Activated CD8-positive, alpha-beta memory T cell treated with anti-CD3 and anti-CD28 coated beads for 1 hour (primary cell): Measurements from ENCODE around the gene CDHR2.
"Not testable (repeated sequence)": the region's sequence is repeated elsewhere in the genome, so short reads cannot be mapped to it uniquely, and the experiment has no call there.

Experiments
- DNase-seq, 2 donors: peaks; one replicate each; pipeline ENCODE4 v3.0.0-alpha.2; 2020; ENCODE audit warnings: low read depth in 1 of 2; ENCODE audit errors: extremely low read depth in 1 of 2

CDHR2 gene

DNA sequence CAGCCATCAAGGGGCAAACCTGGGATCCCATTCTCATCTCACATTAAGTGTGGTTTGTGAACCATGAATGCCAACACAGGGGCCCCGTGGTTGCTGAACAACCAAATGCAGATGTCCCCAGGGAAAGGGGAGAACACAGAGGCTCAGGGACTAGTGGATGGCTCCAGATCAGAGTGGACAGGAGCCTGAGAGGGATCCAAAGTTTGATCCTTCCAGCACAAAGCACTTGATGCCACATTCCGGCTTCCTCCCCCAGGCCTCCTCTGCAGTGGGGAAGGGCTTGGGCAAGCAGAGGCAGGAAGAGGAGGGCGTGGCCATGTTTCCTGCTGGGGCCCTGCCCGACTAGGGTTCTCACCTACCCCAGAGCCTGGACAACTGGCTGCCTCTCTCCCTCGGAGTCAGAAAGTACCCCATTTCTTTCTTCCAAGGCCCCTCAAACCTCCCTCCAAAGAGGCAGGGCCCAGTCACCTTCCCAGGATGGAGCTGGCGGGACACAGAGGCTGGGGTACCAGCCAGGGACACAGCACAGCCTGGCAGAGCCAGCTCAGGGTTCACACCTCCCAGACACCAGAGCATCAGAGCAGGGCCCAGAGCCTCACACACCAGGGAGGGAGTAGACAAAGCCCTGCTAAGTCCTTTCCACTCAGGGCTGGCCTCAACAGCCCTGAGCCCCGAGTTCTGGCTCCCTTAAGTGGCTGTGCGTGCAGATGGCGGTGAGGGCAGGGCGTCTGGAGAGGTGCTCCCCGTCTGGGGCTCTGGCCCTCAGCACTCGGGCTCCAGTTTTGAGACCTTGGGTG, 7.6 kb upstream of the CDHR2 start:
- DNase-seq = peak in 1 of 2 donors; percentile 49

DNA sequence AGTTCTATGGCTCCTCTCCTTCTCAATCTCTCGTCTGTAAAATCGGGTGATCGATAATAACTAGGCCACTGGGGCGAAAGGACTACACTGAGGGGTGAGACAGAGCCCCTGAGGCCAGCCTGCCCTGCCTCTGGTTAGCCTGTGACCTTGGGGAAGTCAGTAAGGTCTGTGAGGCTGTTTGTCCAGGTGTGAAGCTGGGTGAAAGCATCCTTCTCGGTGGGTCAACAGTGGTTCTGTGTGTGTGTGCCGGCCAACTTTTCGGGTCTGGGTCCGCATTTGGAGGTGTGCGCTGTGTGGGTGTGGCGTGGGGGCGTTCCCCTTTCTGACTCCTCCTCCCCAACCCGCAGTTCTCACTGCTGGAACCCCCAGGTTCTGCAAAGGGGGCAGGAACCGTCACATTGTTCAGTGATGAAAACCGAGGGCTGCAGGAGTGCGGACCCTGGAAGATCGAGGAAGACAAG, 7.0 kb upstream of the CDHR2 start:
- peak in 1 of 2 donors; percentile 40 for DNase-seq

DNA sequence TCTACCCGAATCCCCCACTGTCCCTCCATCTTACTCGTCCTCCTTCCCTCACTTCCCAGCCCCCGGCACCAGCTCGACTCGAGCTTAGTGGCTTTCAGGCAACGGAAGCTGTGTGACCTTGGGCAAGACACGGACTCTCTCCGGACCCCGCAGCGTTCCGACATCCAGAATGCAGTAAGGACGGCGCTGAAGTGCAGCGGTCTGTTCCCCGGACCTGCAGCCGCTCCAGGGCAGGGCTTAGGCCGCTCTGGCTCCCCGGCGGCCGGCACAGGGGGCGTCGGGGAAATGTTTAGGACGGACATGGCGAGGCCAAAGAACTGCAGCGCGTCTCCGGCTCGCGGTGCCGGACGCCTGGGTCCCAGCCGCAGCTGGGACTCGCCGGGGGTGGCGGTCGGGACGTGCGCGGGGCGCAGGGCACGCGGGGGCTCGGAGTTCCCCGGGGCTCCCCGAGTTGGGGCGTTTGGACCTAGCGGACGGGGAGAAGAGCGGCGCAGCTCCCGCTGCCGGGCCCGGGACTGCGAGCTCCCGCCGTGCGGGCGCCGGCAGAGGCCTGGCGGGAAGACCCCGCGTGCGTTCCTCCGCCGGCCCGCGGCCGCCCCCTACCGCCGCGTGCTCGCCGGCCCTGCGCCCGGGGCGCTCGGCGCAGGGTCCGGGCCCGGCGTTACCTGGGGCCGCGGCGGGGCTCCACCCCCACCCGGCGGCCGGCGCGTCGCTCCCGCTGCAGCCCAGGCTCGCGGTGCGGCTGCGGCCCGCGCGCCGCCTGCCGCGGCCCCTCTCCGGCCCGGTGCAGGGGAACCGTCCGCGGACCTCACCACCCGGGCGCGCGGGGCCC, 6.3 kb upstream of the CDHR2 start:
- DNase-seq = no peak

DNA sequence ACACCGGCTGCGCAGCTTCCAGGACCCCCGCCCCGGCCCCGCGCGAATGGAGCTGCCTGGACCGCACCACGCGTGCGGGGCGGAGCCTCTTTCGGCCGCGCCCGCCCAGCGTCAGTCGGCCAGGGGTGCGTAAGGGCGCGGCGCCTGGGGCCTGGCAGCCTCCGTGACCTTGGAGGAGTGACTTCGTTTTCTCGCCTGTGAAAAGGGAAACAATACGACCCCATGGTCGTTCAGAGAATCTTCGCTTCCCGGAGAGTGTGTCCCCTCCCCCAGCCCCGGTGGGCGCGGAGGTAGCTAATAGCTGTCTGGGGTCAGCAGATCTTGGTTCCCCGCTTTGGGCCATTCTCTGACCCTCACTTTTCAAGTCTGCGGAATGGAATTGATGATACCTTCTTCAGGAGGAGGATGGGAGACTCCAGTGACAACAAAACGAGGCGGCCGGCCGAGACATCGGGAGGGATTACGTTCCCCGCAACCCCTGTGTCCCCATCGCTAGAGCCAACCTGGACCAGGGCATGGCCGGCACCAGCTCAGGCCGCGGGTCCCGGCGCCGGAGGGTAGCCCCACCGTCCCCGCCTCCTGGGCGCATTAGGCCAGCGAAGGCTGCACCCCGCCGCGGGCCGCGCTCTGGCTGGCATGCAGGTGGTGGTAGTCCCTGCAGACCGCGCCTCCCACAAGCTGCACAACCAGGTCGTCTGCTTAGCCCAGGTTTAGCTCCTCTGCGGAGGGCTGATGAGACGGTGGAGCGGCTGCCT, 5.5 kb upstream of the CDHR2 start:
- peak in 1 of 2 donors; percentile 52 for DNase-seq

DNA sequence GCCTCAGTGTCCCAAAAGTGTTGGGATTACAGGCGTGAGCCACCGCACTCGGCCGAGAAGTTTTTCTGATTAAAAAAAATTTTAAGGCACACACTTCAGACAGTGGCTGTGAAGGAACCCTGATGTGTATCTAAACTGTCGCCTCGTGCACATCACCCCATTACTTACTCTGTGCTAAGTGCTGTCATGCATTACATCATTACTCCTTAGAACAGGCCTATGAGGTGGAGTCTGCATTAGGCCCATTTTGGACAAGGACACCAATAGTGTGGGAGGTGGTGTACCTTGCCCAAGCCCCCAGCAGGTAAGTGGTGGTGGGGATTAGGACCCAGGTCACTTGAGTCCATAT, 3.8 kb upstream of the CDHR2 start:
- no peak for DNase-seq

DNA sequence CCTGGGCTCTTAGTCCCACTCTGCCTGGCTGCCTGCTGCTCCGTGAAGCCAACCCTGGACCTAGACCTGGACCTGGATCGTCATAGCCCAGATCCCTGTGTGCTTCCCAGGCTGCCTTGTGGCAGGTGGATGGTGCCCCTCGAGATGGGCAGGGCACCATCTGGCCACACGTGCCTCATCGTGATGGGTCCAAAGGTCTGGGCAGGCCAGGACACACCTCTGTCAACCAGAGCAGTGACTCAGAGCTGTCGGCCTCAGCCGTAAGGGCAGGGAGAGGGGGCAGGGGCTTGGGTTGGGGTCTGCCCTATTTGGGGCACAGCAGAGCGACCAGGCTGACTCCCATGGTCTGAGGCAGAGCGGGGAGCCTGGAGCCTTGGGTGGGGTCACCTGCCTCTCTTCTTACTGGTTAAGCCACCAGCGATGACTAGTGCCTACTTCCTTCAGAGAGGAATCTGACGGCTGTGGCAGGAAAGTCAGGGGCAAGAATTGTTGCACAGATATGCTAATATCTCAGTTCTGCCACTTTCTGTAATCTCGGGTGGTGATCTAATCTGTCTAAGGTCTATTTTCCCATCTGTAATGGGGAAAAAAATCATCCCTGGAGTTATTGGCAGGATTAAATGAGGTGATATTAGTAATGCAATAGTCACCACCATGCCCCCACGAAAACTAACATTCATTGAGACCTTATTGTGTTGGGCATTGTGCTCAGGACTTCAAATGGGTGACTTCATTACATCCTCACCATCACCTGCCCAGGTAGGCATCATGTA, 3.2 kb upstream of the CDHR2 start:
- DNase-seq = no peak

DNA sequence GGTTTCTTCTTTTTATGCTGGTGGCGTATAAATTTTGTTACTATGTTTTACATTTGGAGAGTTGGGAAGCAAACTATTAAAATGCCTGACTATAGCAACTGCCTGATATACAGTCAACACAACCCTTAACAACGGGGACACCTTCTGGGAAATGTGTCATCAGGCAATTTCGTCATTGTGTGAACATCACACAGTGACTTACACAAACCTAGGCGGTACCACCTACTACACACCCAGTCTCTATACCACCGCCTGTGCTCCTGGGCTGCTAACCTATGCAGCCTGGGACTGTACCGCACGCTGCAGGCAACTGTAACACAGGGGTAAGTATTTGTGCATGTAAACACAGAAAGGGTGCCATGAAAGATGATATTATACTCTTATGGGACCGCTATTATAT, 1.3 kb upstream of the CDHR2 start:
- DNase-seq = no peak

DNA sequence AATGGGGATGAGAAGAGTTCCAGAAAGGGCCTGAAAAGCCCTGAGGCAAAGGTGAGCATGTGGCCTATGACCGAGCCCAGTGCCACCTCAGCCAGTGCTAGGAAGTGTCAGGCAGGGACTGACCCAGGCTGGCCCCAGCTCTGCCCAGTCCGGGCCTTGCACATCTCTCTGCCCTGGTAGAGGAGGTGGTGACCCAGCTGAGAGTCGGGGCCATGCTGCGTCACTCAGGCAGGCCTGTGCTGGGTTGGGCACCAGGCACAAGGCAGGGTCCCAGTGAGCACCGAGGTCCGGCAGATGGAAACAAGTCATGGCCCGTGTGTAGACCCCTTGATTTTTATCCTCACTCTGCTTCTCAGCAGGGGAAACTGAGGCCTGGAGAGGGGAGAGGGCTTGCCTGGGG, 729 bp downstream of the CDHR2 start:
- DNase-seq = no peak

DNA sequence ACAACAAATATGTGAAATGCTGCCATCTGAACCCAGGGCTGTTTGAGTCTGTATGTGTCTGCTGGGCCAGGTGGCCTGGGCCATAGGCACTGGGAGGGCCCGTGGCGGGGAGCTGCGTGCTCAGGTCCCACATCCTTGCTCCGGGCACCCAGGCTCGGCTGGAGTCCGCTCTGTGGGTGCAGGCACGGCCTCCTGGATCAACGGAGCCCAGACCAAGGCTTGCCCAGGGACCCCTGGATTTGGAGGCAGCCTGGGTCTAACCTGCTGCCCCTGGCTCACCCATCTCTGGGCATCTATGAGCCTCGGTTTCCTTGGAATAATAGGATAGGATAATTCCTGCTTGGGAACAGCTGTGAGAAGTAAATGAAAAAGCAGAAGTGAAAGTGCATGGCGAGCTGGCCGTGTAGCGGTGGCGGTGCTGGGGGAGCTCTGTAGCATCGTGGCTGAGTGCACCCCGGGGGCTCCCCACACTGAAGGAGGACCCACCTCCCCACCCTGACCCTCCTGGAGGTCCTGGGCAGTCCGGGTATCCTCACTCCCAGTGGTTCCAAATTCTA, 1.2 kb downstream of the CDHR2 start:
- no peak for DNase-seq

DNA sequence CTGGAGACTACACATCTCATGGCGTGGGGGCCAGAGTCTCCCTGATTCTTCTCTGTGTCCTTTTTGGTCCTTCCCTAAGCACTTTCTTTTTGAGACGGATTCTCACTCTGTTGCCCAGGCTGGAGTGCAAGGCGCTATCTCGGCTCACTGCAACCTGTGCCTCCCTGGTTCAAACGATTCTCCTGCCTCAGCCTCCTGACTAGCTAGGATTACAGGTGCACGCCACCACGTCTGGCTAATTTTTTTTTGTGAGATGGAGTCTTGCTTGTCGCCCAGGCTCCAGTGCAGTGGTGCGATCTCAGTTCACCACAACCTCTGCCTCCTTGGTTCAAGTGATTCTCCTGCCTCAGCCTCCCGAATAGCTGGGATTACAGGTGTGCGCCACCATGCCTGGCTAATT, 1.8 kb downstream of the CDHR2 start:
- not testable (repeated sequence) for DNase-seq

DNA sequence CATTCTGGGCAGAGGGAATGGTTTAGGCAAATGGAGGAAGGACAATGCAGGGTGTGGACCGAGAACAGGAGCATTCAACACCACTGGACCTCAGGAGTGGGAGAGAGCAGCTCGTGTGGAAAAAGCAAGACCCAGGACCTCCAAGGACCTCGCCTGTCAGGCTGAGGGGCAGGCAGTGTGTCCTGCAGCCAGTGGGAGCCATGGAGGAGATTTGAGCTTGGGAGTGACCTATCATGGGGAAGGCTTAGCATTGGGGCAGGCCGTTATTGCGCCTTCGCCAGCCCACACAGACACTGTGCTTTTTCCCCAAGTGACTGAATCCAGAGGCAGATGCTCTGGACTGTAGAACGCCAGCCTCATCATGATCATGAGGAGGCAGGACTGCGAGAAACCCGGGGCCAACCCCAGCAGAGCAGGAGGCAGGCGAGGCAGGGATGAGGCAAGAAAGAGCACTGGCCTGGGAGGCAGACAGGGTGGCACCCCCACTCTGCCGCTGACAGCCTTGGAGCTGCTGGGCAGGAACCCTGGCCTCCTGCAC, 3.3 kb downstream of the CDHR2 start:
- DNase-seq = no peak

DNA sequence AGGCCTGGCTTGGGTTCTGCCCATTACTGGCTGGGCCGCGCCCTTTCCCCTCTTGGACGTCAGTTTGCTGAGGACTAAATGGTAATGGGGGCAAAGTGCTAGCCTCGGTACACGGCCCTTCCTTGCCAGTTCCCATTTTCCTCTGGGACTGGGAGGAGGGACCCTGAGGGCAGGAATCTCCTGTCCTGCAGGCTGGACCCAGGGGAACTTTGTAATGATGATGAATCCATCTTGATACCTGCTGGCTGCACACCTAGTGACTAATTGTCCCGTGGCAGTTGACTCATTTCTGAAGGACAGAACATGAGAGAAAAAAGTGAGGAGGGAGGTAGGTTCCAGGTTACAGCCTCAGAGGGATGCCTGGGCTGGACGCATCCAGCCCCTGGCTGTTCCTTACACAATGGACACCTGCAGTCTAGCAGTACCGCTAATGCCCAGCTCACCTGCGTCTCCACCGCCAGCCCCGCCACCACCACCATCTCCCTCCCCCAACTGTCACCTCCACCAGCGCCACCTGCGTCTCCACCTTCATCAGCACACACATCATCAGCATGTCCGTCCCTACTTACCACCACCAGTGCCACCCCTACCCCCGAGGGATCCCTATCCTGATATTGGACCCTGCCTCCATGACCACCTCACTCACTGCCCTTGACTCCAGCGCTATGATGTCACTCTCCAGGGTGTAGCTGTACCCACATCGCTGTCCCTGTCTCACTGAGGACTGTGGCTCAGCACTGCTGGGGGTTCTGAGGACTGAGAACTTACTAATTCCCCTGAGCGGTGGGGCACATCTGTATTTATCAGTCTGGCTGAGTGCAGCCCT, 4.3 kb downstream of the CDHR2 start:
- no peak for DNase-seq

DNA sequence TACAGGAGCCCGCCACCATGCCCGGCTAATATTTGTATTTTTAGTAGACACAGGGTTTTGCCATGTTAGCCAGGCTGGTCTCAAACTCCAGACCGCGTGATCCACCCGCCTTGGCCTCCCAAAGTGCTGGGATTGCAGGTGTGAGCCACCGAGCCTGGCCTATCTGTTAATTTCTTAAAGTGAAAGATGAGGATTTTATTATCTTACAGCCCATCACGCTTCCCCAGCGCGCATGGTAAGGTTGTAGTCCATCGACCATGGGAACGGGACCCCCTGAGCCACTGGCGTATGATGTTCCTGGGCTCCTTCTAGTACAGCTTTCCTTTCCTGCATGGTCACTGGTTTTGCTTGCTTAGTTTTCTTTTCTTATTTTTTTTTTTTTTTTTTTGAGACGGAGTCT, 8.7 kb downstream of the CDHR2 start:
- no peak for DNase-seq

DNA sequence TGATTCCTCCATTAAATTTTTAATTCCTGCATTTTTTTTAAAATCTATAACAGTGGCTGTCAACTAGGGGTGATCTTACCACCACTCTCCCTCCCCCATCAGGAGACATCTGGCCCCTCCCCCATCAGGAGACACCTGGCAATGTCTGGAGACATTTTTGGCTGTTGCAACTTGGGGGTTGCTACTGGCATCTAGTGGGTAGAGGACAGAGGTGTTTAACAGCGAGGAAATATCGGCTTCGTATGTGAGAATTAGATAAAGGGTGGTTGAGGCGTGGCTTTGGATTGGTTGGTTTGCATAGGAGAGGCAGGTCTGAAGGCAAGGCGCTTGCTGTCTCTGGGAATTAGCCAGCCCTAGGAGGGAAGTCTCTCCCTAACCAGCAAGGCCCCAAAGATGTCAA, 10.5 kb downstream of the CDHR2 start:
- DNase-seq = no peak

DNA sequence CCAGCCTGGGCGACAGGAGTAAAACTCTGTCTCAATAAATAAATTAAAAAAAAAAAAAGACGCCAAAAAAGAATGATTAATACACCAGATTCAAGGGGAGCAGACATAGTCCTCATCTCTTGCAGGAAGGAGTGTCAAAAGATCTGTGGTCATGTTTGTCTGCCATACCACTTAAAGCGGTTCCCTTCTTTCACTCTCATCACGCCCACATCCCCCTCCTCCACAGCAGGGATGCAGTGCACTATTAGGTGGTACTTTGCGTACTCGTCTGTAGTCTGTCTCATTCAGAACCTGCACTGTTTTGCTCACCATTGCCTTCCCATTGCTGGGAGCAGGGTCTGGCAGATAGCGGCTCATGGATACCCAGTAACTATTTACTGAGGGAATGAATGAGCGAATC, 11.2 kb downstream of the CDHR2 start:
- no peak for DNase-seq

DNA sequence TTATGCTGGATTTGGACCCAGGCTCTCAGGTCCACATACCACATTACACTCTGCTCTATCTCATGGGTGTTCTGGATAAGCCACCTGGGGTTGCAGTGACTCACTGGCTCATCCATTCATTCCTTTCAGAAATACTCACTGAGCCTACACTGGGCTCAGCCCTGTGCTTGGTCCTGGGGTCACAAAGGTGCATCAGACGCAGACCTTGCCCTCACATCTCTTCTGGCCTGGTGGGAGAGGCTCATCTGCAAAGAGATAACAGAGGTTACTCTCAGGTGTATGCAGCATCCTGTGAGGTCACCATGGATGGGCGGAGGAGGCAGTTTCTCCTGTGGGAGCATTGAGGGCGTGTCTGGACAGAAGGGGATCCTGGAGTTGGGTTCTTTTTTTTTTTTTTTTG, 12.1 kb downstream of the CDHR2 start:
- DNase-seq = no peak

DNA sequence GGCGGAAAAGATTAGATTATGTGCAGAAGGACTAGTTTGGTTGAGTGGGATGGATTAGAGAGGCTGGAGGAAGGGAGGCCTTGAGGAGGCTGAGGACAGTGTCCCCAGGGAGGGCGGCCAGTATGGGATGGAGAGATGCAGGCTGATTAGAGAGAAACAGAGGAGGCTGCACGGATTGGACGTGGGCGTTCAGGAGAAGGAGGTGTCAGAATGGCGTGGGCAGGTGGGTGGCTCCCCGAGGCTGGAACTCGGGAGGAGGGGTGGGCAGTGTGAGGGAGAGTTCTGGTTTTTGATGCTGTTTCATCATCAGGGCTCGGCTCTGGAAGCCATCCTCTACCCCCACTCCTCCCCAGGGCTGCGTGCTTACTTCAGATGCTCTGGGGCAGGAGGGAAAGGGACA, 13.0 kb downstream of the CDHR2 start:
- DNase-seq = no peak

DNA sequence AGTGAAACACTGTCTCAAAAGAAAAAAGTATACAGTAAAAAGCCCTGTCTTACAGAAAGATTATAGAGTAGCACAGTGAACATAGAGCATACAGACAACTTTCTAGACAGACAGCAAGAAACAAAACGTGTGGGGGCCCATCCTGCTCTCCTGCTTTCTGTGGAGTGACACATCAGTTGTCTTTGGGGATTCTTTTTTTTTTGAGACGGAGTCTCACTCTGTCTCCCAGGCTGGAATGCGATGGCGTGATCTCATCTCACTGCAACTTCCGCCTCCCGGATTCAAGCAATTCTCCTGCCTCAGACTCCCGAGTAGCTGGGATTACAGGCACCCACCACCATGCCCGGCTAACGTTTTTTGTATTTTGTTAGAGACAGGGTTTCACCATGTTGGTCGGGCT, 14.9 kb downstream of the CDHR2 start:
- no peak for DNase-seq

DNA sequence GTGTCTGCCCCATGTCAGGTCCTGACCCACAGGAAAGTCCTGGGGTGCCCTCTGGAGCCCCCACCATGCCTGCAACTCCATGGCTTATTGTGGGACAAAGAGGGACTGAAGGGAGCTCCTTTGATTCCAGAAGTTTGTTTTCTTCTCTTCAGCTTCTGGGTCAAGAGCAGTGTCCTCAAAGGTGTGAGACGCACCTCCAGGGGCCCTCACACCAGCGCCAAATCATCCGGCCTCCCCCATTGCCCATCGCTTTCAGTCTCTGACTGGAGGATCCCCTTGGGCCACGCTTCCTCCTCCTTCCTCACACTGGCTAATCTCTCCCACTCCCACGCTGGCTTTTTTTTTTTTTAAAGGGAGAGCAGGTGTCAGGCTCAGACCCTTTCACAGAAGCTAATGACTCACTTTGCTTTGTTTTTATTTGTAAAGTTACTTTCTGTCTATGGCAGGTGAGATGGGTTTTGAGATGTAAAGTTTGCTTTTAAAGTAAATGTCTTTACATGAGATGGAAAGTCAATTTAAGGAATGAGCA, 16.7 kb downstream of the CDHR2 start:
- DNase-seq = no peak
